SK-N-SH (cell line): ENCODE measurements around the gene CYP46A1. TPM values are rescaled to one million over a fixed set of nuclear protein-coding genes. Genes with fewer than 3 reads are reported as not detected.

Source experiments
- CTCF ChIA-PET: fragments of 300-600, 350-600 bp; formaldehyde crosslinking; extraction: SDS; loops from one replicate; lab custom pipeline; 2021; lab: Yijun Ruan, JAX
- POLR2A ChIA-PET: fragments of 350-600 bp; sonication (Branson Sonifier 250); formaldehyde crosslinking; extraction: SDS; loops from one replicate; lab custom pipeline; 2020; ENCODE audit warnings: antibody characterized with exemption, inconsistent platforms; lab: Yijun Ruan, JAX
- DNase-seq: peaks from one replicate; pipeline ENCODE4 v3.0.0; 2012
- H2AFZ ChIP-seq: fragments of 200-600 bp; sonication (generic); 2 replicates; pipeline ENCODE4 v1.8.1; 2016; ENCODE audit warnings: antibody characterized with exemption, mild to moderate bottlenecking, low read depth
- H3F3A ChIP-seq: fragments of 200-600 bp; sonication (generic); replicated peaks from 2 replicates; pipeline ENCODE3; 2016; ENCODE audit warnings: antibody characterized with exemption, mild to moderate bottlenecking; ENCODE audit not compliant: insufficient read depth
- H3K27ac ChIP-seq, 2 experiments: fragments of 200-500 bp in 1 of 2; fragments of 200-600 bp in 1 of 2; sonication (Bioruptor generic) in 1 of 2; sonication (generic), shearing (Covaris generic) in 1 of 2; 2 replicates each; pipeline versions ENCODE4 v1.5.1 to v1.6.1; 2014 to 2016; ENCODE audit warnings: low read depth in 2 of 2, inconsistent platforms in 1 of 2, low read length in 1 of 2, mild to moderate bottlenecking in 1 of 2, mixed read lengths in 1 of 2
- H3K27me3 ChIP-seq: fragments of 200-600 bp; sonication (generic), shearing (Covaris generic); 2 replicates; pipeline ENCODE4 v1.6.1; 2016; ENCODE audit warnings: mixed run types; ENCODE audit not compliant: insufficient read depth
- H3K36me3 ChIP-seq, 2 experiments: fragments of 200-500 bp in 1 of 2; fragments of 200-600 bp in 1 of 2; sonication (Bioruptor generic) in 1 of 2; sonication (generic) in 1 of 2; replicated peaks in 1 of 2; 2 replicates each; pipeline versions ENCODE3 to v1.5.1; 2014 to 2016; ENCODE audit warnings: low read length in 1 of 2, mild to moderate bottlenecking in 1 of 2; ENCODE audit not compliant: insufficient read depth in 2 of 2, control insufficient read depth in 1 of 2
- H3K4me1 ChIP-seq, 2 experiments: fragments of 200-500 bp in 1 of 2; fragments of 200-600 bp in 1 of 2; sonication (Bioruptor generic) in 1 of 2; sonication (generic), shearing (Covaris generic) in 1 of 2; 2 replicates each; pipeline versions ENCODE4 v1.5.1 to v1.6.1; 2014 to 2016; ENCODE audit warnings: low read depth in 1 of 2, low read length in 1 of 2, mixed run types in 1 of 2; ENCODE audit not compliant: insufficient read depth in 2 of 2, control insufficient read depth in 1 of 2
- H3K4me2 ChIP-seq: fragments of 200-600 bp; sonication (generic), shearing (Covaris generic); 2 replicates; pipeline ENCODE4 v1.6.1; 2017; ENCODE audit warnings: mixed run types
- H3K4me3 ChIP-seq, 2 experiments: fragments of 200-500 bp in 1 of 2; fragments of 200-600 bp in 1 of 2; sonication (Bioruptor generic) in 1 of 2; sonication (generic), shearing (Covaris generic) in 1 of 2; 2 replicates each; pipeline versions ENCODE4 v1.5.1 to v1.8.1; 2014 to 2016; ENCODE audit warnings: low read depth in 2 of 2, inconsistent platforms in 1 of 2, low read length in 1 of 2, mild to moderate bottlenecking in 1 of 2, mixed read lengths in 1 of 2, moderate library complexity in 1 of 2
- H3K79me2 ChIP-seq: fragments of 200-600 bp; sonication (generic); 2 replicates; pipeline ENCODE4 v1.8.1; 2017; ENCODE audit warnings: mild to moderate bottlenecking; ENCODE audit not compliant: insufficient read depth
- H3K9ac ChIP-seq: fragments of 200-600 bp; sonication (generic); 2 replicates; pipeline ENCODE4 v1.6.1; 2017; ENCODE audit warnings: mixed run types
- H3K9me2 ChIP-seq: fragments of 200-600 bp; sonication (generic); 2 replicates; pipeline ENCODE4 v1.6.1; 2017; ENCODE audit warnings: mixed run types
- H3K9me3 ChIP-seq: fragments of 200-600 bp; sonication (generic); 2 replicates; pipeline ENCODE4 v1.6.1; 2017; ENCODE audit warnings: mixed run types, mild to moderate bottlenecking, moderate library complexity
- H4K20me1 ChIP-seq: fragments of 200-600 bp; sonication (generic); 2 replicates; pipeline ENCODE4 v1.6.1; 2017; ENCODE audit warnings: mild to moderate bottlenecking, mixed run types; ENCODE audit not compliant: insufficient read depth
- ELF1 ChIP-seq: IDR thresholded peaks from 2 replicates; pipeline ENCODE4 v1.4.0; 2012
- EP300 ChIP-seq, 2 experiments: IDR thresholded peaks; 2 replicates each; pipeline versions ENCODE4 v1.4.0 to v1.6.1; 2012; ENCODE audit warnings: borderline replicate concordance in 1 of 2, low read depth in 1 of 2, low read length in 1 of 2
- EZH2phosphoT487 ChIP-seq: fragments of 200-600 bp; sonication (generic); IDR thresholded peaks from 2 replicates; pipeline ENCODE4 v1.6.1; 2017; ENCODE audit warnings: low read depth, mixed run types, mild to moderate bottlenecking, antibody characterized with exemption, moderate library complexity, borderline replicate concordance
- FOSL2 ChIP-seq: IDR thresholded peaks from 2 replicates; pipeline ENCODE4 v1.4.0; 2012; ENCODE audit warnings: low read depth, mild to moderate bottlenecking, moderate library complexity, borderline replicate concordance
- FOXM1 ChIP-seq: IDR thresholded peaks from 2 replicates; pipeline ENCODE4 v1.4.0; 2012; ENCODE audit warnings: low read depth, mild to moderate bottlenecking
- GABPA ChIP-seq: IDR thresholded peaks from 2 replicates; pipeline ENCODE4 v1.4.0; 2012; ENCODE audit warnings: low read depth, mild to moderate bottlenecking
- GATA2 ChIP-seq: sonication (generic); formaldehyde crosslinking; IDR thresholded peaks from 2 replicates; pipeline ENCODE4 v1.5.0; 2020; ENCODE audit warnings: mild to moderate bottlenecking, missing genetic modification reagents
- MAX ChIP-seq: IDR thresholded peaks from 2 replicates; pipeline ENCODE4 v1.4.0; 2012; ENCODE audit warnings: low read depth
- MEF2A ChIP-seq: IDR thresholded peaks from 2 replicates; pipeline ENCODE4 v1.4.0; 2012; ENCODE audit warnings: low read depth, borderline replicate concordance
- MXI1 ChIP-seq: IDR thresholded peaks from 2 replicates; pipeline ENCODE4 v1.6.1; 2012; ENCODE audit warnings: mild to moderate bottlenecking, low read depth, low read length, improper control_type of control experiment
- NFIC ChIP-seq: IDR thresholded peaks from 2 replicates; pipeline ENCODE4 v1.4.0; 2012; ENCODE audit warnings: borderline replicate concordance
- NRF1 ChIP-seq: IDR thresholded peaks from 2 replicates; pipeline ENCODE4 v1.6.1; 2012; ENCODE audit warnings: low read depth, mild to moderate bottlenecking, low read length
- POLR2AphosphoS5 ChIP-seq: IDR thresholded peaks from 2 replicates; pipeline ENCODE4 v1.6.1; 2012; ENCODE audit warnings: low read depth, low read length
- RAD21 ChIP-seq: IDR thresholded peaks from 2 replicates; pipeline ENCODE4 v1.6.1; 2012; ENCODE audit warnings: mild to moderate bottlenecking, low read length
- REST ChIP-seq: IDR thresholded peaks from 2 replicates; pipeline ENCODE4 v1.6.1; 2012; ENCODE audit warnings: mild to moderate bottlenecking, low read depth, low read length, moderate library complexity
- RFX5 ChIP-seq: IDR thresholded peaks from 2 replicates; pipeline ENCODE4 v1.6.1; 2012; ENCODE audit warnings: mild to moderate bottlenecking, improper control_type of control experiment, low read length
- SIN3A ChIP-seq: IDR thresholded peaks from 2 replicates; pipeline ENCODE4 v1.6.1; 2012; ENCODE audit warnings: low read depth, mild to moderate bottlenecking, low read length, moderate library complexity, borderline replicate concordance
- SMC3 ChIP-seq: IDR thresholded peaks from 2 replicates; pipeline ENCODE4 v1.6.1; 2012; ENCODE audit warnings: low read depth, low read length, improper control_type of control experiment
- TCF12 ChIP-seq: IDR thresholded peaks from 2 replicates; pipeline ENCODE4 v1.4.0; 2012
- TEAD4 ChIP-seq: IDR thresholded peaks from 2 replicates; pipeline ENCODE4 v1.4.0; 2012; ENCODE audit warnings: mild to moderate bottlenecking, borderline replicate concordance; ENCODE audit not compliant: insufficient read depth
- USF1 ChIP-seq: IDR thresholded peaks from 2 replicates; pipeline ENCODE4 v1.4.0; 2012; ENCODE audit warnings: low read depth, borderline replicate concordance
- YY1 ChIP-seq: IDR thresholded peaks from 2 replicates; pipeline ENCODE4 v1.4.0; 2012; ENCODE audit warnings: low read depth, mild to moderate bottlenecking
- WGBS: methylation state at CpG from one replicate; pipeline ENCODE4 v1.1.6; 2017; ENCODE audit warnings: low lambda C conversion rate; 5-methylcytosine and 5-hydroxymethylcytosine counted together
- polyA plus RNA-seq, 3 experiments: library from polyadenylated mRNA; depleted of rRNA; stranded (reverse); fragments of >200 nt; gene quantifications; 2 replicates each; pipeline ENCODE4 v1.2.3, GENCODE V29; 2012
- TF ChIP-seq, protein P1 (sequence below): fragments of 150-350 bp; IDR thresholded peaks from 2 replicates; pipeline ENCODE4 v1.6.1; 2017; ENCODE audit warnings: antibody characterized with exemption, low read length, low read depth, borderline replicate concordance
- TF ChIP-seq, protein P2 (sequence below): IDR thresholded peaks from 2 replicates; pipeline ENCODE4; 2012
- TF ChIP-seq, protein P3 (sequence below): fragments of 150-350 bp; IDR thresholded peaks from 2 replicates; pipeline ENCODE4 v1.6.1; 2016; ENCODE audit warnings: mild to moderate bottlenecking, low read depth, low read length
- TF ChIP-seq, protein P4 (sequence below): fragments of 200-600 bp; sonication (generic); IDR thresholded peaks from 2 replicates; pipeline ENCODE4 v1.6.1; 2017; ENCODE audit warnings: antibody characterized with exemption, mild to moderate bottlenecking, moderate library complexity

Gene CYP46A1
- polyA plus RNA-seq, 1 of the 3 experiments (the other 2 are of a cell fraction) = 0.30 TPM

DNA sequence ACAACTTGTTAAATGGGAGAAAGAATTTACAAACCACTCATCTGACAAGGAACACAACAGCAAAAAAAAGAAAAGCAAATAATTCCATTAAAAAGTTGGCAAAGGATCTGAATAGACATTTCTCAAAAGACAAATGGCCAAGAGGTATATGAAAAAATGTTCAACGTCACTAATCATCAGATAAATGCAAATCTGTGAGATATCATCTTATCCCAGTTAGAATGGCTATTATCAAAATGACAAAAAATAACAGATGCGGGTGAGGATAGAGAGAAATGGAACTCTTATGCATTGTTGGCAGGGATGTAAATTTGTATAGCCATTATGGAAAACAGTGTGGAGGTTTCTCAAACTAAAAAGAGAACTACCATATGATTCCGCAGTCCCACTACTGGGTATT is 29.9 kb downstream of the CYP46A1 start:
- Histone ChIP-seq H3F3A (no peaks in the 10 kb centered on the region), H4K20me1 (no peaks in the 10 kb centered on the region), H2AFZ (no peak overlapping the region), H3K79me2 (no peaks in the 10 kb centered on the region), H3K4me3 (no peak overlapping the region), H3K9me2 (no peaks in the 10 kb centered on the region), H3K4me1 (no peaks in the 10 kb centered on the region), H3K9me3 (no peaks in the 10 kb centered on the region), H3K27me3 (no peaks in the 10 kb centered on the region), H3K27ac (no peak overlapping the region), H3K9ac (no peak overlapping the region), H3K36me3 (no peaks in the 10 kb centered on the region), H3K4me2 (no peak overlapping the region)
- ChIA-PET POLR2A (no interaction called here), CTCF (interaction anchor here (0.6 to 2.5 kb wide), 3 partner anchors 16 to 171 kb away, joined by 3 to 12 read pairs (median 5); no protein-coding TSS in a partner anchor)
- DNase-seq = no peak
- WGBS = 19% methylated on average over 3 of the region's 3 CpGs
- TF ChIP-seq YY1 = no peak
- TF ChIP-seq NRF1 = no peak
- TF ChIP-seq, protein P1, sequence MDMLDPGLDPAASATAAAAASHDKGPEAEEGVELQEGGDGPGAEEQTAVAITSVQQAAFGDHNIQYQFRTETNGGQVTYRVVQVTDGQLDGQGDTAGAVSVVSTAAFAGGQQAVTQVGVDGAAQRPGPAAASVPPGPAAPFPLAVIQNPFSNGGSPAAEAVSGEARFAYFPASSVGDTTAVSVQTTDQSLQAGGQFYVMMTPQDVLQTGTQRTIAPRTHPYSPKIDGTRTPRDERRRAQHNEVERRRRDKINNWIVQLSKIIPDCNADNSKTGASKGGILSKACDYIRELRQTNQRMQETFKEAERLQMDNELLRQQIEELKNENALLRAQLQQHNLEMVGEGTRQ = no peak
- peak in 1 of 2 experiments; percentile 63; a peak in 2 of 4 replicates for TF ChIP-seq EP300 (IDR thresholded peaks at IDR 0.05; ENCODE audit: borderline replicate concordance in 1 of 2, low read depth in 1 of 2, low read length in 1 of 2)
- no peak for TF ChIP-seq MXI1
- no peak for TF ChIP-seq POLR2AphosphoS5
- no peak for TF ChIP-seq USF1
- TF ChIP-seq GATA2 (CRISPR knock-in tag) = peak; percentile 60
- no peak for TF ChIP-seq EZH2phosphoT487
- TF ChIP-seq SIN3A = no peak
- peak; percentile 42 for TF ChIP-seq TCF12
- no peak for TF ChIP-seq ELF1
- no peak for TF ChIP-seq REST
- TF ChIP-seq FOSL2 = no peak
- no peak for TF ChIP-seq GABPA
- no peak for TF ChIP-seq MEF2A
- no peak for TF ChIP-seq NFIC
- TF ChIP-seq TEAD4 = no peak
- TF ChIP-seq, protein P2, sequence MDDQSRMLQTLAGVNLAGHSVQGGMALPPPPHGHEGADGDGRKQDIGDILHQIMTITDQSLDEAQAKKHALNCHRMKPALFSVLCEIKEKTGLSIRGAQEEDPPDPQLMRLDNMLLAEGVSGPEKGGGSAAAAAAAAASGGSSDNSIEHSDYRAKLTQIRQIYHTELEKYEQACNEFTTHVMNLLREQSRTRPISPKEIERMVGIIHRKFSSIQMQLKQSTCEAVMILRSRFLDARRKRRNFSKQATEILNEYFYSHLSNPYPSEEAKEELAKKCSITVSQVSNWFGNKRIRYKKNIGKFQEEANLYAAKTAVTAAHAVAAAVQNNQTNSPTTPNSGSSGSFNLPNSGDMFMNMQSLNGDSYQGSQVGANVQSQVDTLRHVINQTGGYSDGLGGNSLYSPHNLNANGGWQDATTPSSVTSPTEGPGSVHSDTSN = 0 out of 2 replicates have a peak, but pooled peaks have one; percentile 21
- TF ChIP-seq, protein P3, sequence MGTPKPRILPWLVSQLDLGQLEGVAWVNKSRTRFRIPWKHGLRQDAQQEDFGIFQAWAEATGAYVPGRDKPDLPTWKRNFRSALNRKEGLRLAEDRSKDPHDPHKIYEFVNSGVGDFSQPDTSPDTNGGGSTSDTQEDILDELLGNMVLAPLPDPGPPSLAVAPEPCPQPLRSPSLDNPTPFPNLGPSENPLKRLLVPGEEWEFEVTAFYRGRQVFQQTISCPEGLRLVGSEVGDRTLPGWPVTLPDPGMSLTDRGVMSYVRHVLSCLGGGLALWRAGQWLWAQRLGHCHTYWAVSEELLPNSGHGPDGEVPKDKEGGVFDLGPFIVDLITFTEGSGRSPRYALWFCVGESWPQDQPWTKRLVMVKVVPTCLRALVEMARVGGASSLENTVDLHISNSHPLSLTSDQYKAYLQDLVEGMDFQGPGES = no peak
- TF ChIP-seq, protein P4, sequence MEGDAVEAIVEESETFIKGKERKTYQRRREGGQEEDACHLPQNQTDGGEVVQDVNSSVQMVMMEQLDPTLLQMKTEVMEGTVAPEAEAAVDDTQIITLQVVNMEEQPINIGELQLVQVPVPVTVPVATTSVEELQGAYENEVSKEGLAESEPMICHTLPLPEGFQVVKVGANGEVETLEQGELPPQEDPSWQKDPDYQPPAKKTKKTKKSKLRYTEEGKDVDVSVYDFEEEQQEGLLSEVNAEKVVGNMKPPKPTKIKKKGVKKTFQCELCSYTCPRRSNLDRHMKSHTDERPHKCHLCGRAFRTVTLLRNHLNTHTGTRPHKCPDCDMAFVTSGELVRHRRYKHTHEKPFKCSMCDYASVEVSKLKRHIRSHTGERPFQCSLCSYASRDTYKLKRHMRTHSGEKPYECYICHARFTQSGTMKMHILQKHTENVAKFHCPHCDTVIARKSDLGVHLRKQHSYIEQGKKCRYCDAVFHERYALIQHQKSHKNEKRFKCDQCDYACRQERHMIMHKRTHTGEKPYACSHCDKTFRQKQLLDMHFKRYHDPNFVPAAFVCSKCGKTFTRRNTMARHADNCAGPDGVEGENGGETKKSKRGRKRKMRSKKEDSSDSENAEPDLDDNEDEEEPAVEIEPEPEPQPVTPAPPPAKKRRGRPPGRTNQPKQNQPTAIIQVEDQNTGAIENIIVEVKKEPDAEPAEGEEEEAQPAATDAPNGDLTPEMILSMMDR = no peak
- no peak for TF ChIP-seq MAX
- no peak for TF ChIP-seq FOXM1
- TF ChIP-seq SMC3 = no peak
- TF ChIP-seq RAD21 = no peak
- no peak for TF ChIP-seq RFX5
